Activated CD8-positive, alpha-beta memory T cell treated with anti-CD3 and anti-CD28 coated beads, Interleukin-2, amount 50 U/mL, for 24 hours (primary cell): ENCODE data around the gene ZNF276.

Source experiments
- DNase-seq: peaks from one replicate; pipeline ENCODE4 v3.0.0-alpha.2; 2020; ENCODE audit errors: extremely low read depth

Gene ZNF276

GRCh38 chr16:89785523-89786155 lies 64.3 kb downstream of the ZNF276 start:
- DNase-seq, result no peak

- no peak for DNase-seq
Observed at GRCh38 chr16:89786474-89787364, 65.4 kb downstream of the ZNF276 start.

- no peak for DNase-seq
Observed at GRCh38 chr16:89787365-89787805, 66.0 kb downstream of the ZNF276 start.
